K562 (cell line): ENCODE results near the gene ERH. TPM values are rescaled to one million over a fixed set of nuclear protein-coding genes. Genes with fewer than 3 reads are reported as not detected.

Source experiments
- ATAC-seq: fragments of 200-7000 bp; cut with Tn5 transposase; 3 replicates; pipeline ENCODE4 v1.9.1; 2020; ENCODE audit warnings: moderate library complexity
- BruUV-seq: library from RNA; stranded (reverse); fragments of 400-500 nt; replicated peaks from 2 replicates; lab custom pipeline; 2021; lab: Mats Ljungman, UMichigan
- CTCF ChIA-PET: fragments of 300-600 bp; formaldehyde crosslinking; extraction: SDS; loops from one replicate; lab custom pipeline; 2021; ENCODE audit warnings: low intra/inter-chr PET ratio; lab: Yijun Ruan, JAX
- POLR2A ChIA-PET: fragments of 300-600, 350-650 bp; sonication (Branson Sonifier 250); formaldehyde crosslinking; extraction: SDS; loops from one replicate; lab custom pipeline; 2021; ENCODE audit warnings: antibody characterized with exemption, inconsistent platforms; lab: Yijun Ruan, JAX
- DNase-seq, 4 experiments: peaks; one replicate each; pipeline versions ENCODE4 v3.0.0 to v3.0.0-alpha.2; 2011 to 2018; ENCODE audit warnings: low spot score in 3 of 4, mixed read lengths in 3 of 4; ENCODE audit errors: extremely low read depth in 1 of 4
- FAIRE-seq: peaks from 2 replicates; lab custom pipeline; 2011; peaks lifted over from hg19 to GRCh38; lab: Jason Lieb, UNC
- H2AFZ ChIP-seq: 2 replicates; pipeline ENCODE4 v1.6.0; 2011; ENCODE audit warnings: low read depth, low read length, control low read depth, inconsistent platforms
- H3K27ac ChIP-seq: fragments of 200-600 bp; 3 replicates; pipeline ENCODE4 v1.8.0; 2011; ENCODE audit warnings: low read depth, mild to moderate bottlenecking, control low read depth, inconsistent platforms, low read length, moderate library complexity, mixed read lengths; ENCODE audit errors: extremely low read depth
- H3K27me3 ChIP-seq, 2 experiments: fragments of 300-600 bp in 1 of 2; 2 replicates in 1 of 2; 3 replicates in 1 of 2; pipeline versions ENCODE4 v1.6.0 to v1.8.0; 2011; ENCODE audit warnings: inconsistent platforms in 2 of 2, low read length in 2 of 2, mild to moderate bottlenecking in 1 of 2, mixed read lengths in 1 of 2, moderate library complexity in 1 of 2; ENCODE audit not compliant: control insufficient read depth in 2 of 2, insufficient read depth in 2 of 2
- H3K36me3 ChIP-seq: fragments of 300-600 bp; 3 replicates; pipeline ENCODE4 v1.8.0; 2011; ENCODE audit warnings: mild to moderate bottlenecking, low read length, inconsistent platforms; ENCODE audit not compliant: control insufficient read depth, insufficient read depth
- H3K4me1 ChIP-seq, 2 experiments: fragments of 200-600 bp in 1 of 2; replicated peaks in 1 of 2; 2 replicates in 1 of 2; 3 replicates in 1 of 2; pipeline versions ENCODE4 v1.5.1 to v1.8.0; 2011; ENCODE audit warnings: inconsistent platforms in 2 of 2, low read length in 2 of 2, mild to moderate bottlenecking in 1 of 2, mixed read lengths in 1 of 2, moderate library complexity in 1 of 2; ENCODE audit not compliant: control insufficient read depth in 2 of 2, insufficient read depth in 2 of 2
- H3K4me2 ChIP-seq: 2 replicates; pipeline ENCODE4 v1.6.1; 2011; ENCODE audit warnings: low read length, control low read depth, inconsistent platforms, mixed read lengths; ENCODE audit not compliant: insufficient read depth
- H3K4me3 ChIP-seq: fragments of 200-600 bp; sonication (generic), shearing (Covaris generic); 2 replicates; pipeline ENCODE4 v1.5.1; 2016; ENCODE audit warnings: control low read depth, inconsistent platforms
- H3K79me2 ChIP-seq: fragments of 200-600 bp; 3 replicates; pipeline ENCODE4 v1.8.0; 2011; ENCODE audit warnings: low read length, inconsistent platforms; ENCODE audit not compliant: control insufficient read depth, insufficient read depth
- H3K9ac ChIP-seq, 2 experiments: 2 replicates each; pipeline versions ENCODE4 v1.6.0 to v1.6.1; 2011; ENCODE audit warnings: low read depth in 2 of 2, low read length in 2 of 2, control low read depth in 1 of 2, inconsistent platforms in 1 of 2, mild to moderate bottlenecking in 1 of 2, mixed read lengths in 1 of 2; ENCODE audit not compliant: insufficient read depth in 1 of 2
- H3K9me1 ChIP-seq: one replicate; pipeline ENCODE4 v1.6.0; 2011; ENCODE audit warnings: inconsistent platforms, mild to moderate bottlenecking, low read length, moderate library complexity; ENCODE audit not compliant: control insufficient read depth, insufficient read depth
- H3K9me3 ChIP-seq: replicated peaks from 2 replicates; pipeline ENCODE4 v1.5.1; 2011; ENCODE audit warnings: low read depth, low read length, inconsistent platforms; ENCODE audit not compliant: control insufficient read depth, insufficient read depth
- H4K20me1 ChIP-seq: replicated peaks from 2 replicates; pipeline ENCODE4 v1.6.1; 2011; ENCODE audit warnings: low read length, inconsistent platforms, mixed read lengths; ENCODE audit not compliant: control insufficient read depth, insufficient read depth
- ATF1 ChIP-seq, 2 experiments: fragments of 450-650 bp in 1 of 2; IDR thresholded peaks; 2 replicates each; pipeline ENCODE4 v1.6.1; 2016; ENCODE audit warnings: missing compliant biosample characterization in 1 of 2, missing genetic modification characterization in 1 of 2
- CGGBP1 ChIP-seq: fragments of 250-450 bp; sonication (Bioruptor Pico); IDR thresholded peaks from 2 replicates; pipeline ENCODE4 v1.9.0; 2021; ENCODE audit warnings: mild to moderate bottlenecking
- E2F8 ChIP-seq: fragments of 450-650 bp; IDR thresholded peaks from 2 replicates; pipeline ENCODE4 v1.7.1; 2018; ENCODE audit warnings: mild to moderate bottlenecking, low read depth; ENCODE audit not compliant: partially characterized antibody
- ERF ChIP-seq: fragments of 450-650 bp; formaldehyde crosslinking; IDR thresholded peaks from 2 replicates; pipeline ENCODE4 v1.4.0; 2020; ENCODE audit warnings: mild to moderate bottlenecking, mixed read lengths
- FOXK2 ChIP-seq, 2 experiments: fragments of 450-650 bp; IDR thresholded peaks in 1 of 2; conservative IDR thresholded peaks in 1 of 2; 2 replicates each; pipeline ENCODE4 v1.6.1; 2016; ENCODE audit warnings: low read depth in 2 of 2, mild to moderate bottlenecking in 1 of 2
- SMAD3 ChIP-seq: fragments of 450-650 bp; formaldehyde crosslinking; conservative IDR thresholded peaks from 2 replicates; pipeline ENCODE4 v1.4.0; 2020; ENCODE audit warnings: mild to moderate bottlenecking
- SRF ChIP-seq, 2 experiments: fragments of 250-450, 450-650 bp in 1 of 2; sonication (Bioruptor Pico) in 1 of 2; sonication (generic) in 1 of 2; formaldehyde crosslinking; IDR thresholded peaks; 2 replicates each; pipeline versions ENCODE4 v1.5.0 to v1.5.1; 2020 to 2022; ENCODE audit warnings: mild to moderate bottlenecking in 1 of 2, missing genetic modification reagents in 1 of 2
- SRSF1 ChIP-seq: fragments of 200-400 bp; formaldehyde crosslinking; IDR thresholded peaks from 2 replicates; pipeline ENCODE4 v1.6.1; 2017; ENCODE audit warnings: mild to moderate bottlenecking, low read depth, low read length, moderate library complexity
- U2AF2 ChIP-seq: fragments of 200-400 bp; formaldehyde crosslinking; optimal IDR thresholded peaks from 2 replicates; pipeline ENCODE3; 2017; ENCODE audit warnings: low read depth, mild to moderate bottlenecking, low read length
- WHSC1 ChIP-seq: IDR thresholded peaks from one replicate; pipeline ENCODE4 v1.6.1; 2012; ENCODE audit warnings: low read length, control low read depth, inconsistent platforms
- YBX1 ChIP-seq: fragments of 450-650 bp; IDR thresholded peaks from 2 replicates; pipeline ENCODE4 v1.7.1; 2016; ENCODE audit warnings: mild to moderate bottlenecking
- ZKSCAN1 ChIP-seq: fragments of 150-350 bp; IDR thresholded peaks from 2 replicates; pipeline ENCODE4 v1.6.1; 2016; ENCODE audit warnings: low read depth, low read length
- ZNF57 ChIP-seq: fragments of 450-650 bp; formaldehyde crosslinking; IDR thresholded peaks from 2 replicates; pipeline ENCODE4 v1.4.0; 2020; ENCODE audit warnings: mild to moderate bottlenecking, moderate library complexity
- WGBS: fragments of 100-300 bp; shearing (Covaris generic); methylation state at CpG from one replicate; pipeline ENCODE4 v1.1.6; 2016; ENCODE audit warnings: low coverage, mixed read lengths; ENCODE audit not compliant: insufficient coverage; ENCODE audit errors: missing lambda C conversion rate; 5-methylcytosine and 5-hydroxymethylcytosine counted together
- in situ Hi-C: fragments of 300-500 bp; cut with MboI; formaldehyde crosslinking; loops from 4 replicates; pipeline ENCODE4 v1.15.0; 2018; ENCODE audit warnings: inconsistent platforms, mixed read lengths
- intact Hi-C: fragments of 100-400 bp; cut with micrococcal nuclease; formaldehyde crosslinking; loops from 2 replicates; pipeline ENCODE4 v1.14.2; 2022
- polyA plus RNA-seq, 8 experiments: library from polyadenylated mRNA; depleted of rRNA in 4 of 8; stranded (reverse) in 5 of 8; unstranded in 3 of 8; fragments of >200 nt; fragmentation: Nextera tagmentation in 2 of 8; fragmentation: Illumina TruSeq in 1 of 8; extraction: Ambion mirVana in 2 of 8; extraction: Trizol in 1 of 8; gene quantifications; 2 replicates each; pipeline versions ENCODE4 v1.2.1 to v1.2.3, GENCODE V29; 2011 to 2014; ENCODE audit warnings: inconsistent platforms in 1 of 8, missing spikeins in 1 of 8
- total RNA-seq, 7 experiments: library from RNA; depleted of rRNA in 6 of 7; stranded (reverse); fragments of >200 nt in 6 of 7; fragmentation: Illumina TruSeq in 2 of 7; extraction: Trizol in 2 of 7; gene quantifications; 2 replicates each; pipeline versions ENCODE4 v1.2.1 to v1.2.3, GENCODE V29; 2011 to 2021; ENCODE audit warnings: low replicate concordance in 1 of 7
- TF ChIP-seq, protein P1 (sequence below): sonication (generic); formaldehyde crosslinking; IDR thresholded peaks from 2 replicates; pipeline ENCODE4 v1.8.0; 2022; ENCODE audit warnings: missing genetic modification reagents, mild to moderate bottlenecking, borderline replicate concordance

Gene ERH
- total and polyA plus RNA-seq, 9 of the 15 experiments (the other 6 are each of a cell fraction or from before 2014, with no cell fraction given), result 78.2 to 474 (median 250) TPM

DNA sequence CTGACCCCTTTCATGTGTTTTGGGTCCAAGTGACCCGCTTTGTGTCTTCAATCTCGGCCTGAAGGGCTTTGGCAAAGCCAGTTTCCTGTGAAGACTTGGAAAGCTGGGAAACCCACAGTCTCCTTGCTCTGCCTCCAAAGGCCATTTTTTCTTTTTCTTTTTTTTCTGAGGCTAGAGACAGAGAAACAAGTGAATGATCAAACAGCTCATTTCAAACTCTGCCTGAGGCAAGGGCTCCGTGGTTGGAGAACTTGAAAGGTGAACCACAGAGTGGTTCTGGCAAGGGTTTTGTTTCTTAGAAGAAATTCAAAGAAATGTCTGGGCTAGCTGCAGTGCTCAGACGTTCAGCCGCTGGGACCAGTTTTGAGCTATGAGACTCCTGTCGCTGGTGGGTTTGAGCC, 62.7 kb downstream of the ERH start (continued):
- TF ChIP-seq E2F8, result no peak

DNA sequence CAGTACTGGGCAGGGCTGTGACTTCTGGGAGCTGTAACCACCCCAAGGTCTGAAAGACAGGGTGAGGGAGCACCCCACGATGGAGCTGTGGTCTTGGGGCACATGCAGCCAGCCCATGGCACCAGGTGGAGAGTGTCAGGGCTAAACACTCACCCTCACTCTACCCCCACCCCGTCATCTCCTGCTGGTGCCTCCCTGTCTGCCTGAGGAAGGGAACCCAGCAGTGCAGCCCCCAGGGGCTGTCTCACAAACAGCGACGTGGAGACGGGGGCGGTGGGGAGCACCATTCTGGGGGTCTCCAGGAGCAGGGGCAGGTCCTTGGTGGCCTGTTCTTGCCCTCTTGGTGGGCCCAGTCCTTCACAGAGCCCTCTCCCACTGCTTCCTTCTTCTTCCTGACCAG, 63.5 kb downstream of the ERH start:
- ATAC-seq, result no peak
- intact Hi-C loops, result no loop called here
- in situ Hi-C loops, result no loop called here
- TF ChIP-seq, protein P1, sequence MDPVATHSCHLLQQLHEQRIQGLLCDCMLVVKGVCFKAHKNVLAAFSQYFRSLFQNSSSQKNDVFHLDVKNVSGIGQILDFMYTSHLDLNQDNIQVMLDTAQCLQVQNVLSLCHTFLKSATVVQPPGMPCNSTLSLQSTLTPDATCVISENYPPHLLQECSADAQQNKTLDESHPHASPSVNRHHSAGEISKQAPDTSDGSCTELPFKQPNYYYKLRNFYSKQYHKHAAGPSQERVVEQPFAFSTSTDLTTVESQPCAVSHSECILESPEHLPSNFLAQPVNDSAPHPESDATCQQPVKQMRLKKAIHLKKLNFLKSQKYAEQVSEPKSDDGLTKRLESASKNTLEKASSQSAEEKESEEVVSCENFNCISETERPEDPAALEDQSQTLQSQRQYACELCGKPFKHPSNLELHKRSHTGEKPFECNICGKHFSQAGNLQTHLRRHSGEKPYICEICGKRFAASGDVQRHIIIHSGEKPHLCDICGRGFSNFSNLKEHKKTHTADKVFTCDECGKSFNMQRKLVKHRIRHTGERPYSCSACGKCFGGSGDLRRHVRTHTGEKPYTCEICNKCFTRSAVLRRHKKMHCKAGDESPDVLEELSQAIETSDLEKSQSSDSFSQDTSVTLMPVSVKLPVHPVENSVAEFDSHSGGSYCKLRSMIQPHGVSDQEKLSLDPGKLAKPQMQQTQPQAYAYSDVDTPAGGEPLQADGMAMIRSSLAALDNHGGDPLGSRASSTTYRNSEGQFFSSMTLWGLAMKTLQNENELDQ (CRISPR knock-in tag), result no peak
- TF ChIP-seq U2AF2 (no peak), SRF (CRISPR knock-in tag; IDR thresholded peaks at IDR 0.05) (no peak), SRSF1 (no peak), ERF (CRISPR knock-in tag) (no peak), FOXK2 (conservative IDR thresholded peaks at IDR 0.05 in 1 of 2, IDR thresholded peaks at IDR 0.05 in 1 of 2; ENCODE audit: low read depth in 2 of 2) (no peak), SMAD3 (CRISPR knock-in tag) (no peak), YBX1 (no peak), ZKSCAN1 (no peak), ZNF57 (CRISPR knock-in tag) (no peak), ATF1 (CRISPR knock-in tag; IDR thresholded peaks at IDR 0.05) (no peak), ATF1 (tag; IDR thresholded peaks at IDR 0.05) (no peak), WHSC1 (no peak), CGGBP1 (CRISPR knock-in tag) (no peak)

More for the DNA sequence above, 63.5 kb downstream of the ERH start:
- no peak overlapping the region for H3K27ac ChIP-seq
- FAIRE-seq (no peak), DNase-seq (no peak)
- no TSS peak for BruUV-seq
- no peak overlapping the region for H3K4me3 ChIP-seq
- H2AFZ ChIP-seq, result no peak overlapping the region
- H3K9me1 ChIP-seq, result no peaks in the 10 kb centered on the region
- CTCF ChIA-PET, result no interaction called here
- POLR2A ChIA-PET, result no interaction called here
- H3K27me3 ChIP-seq, result peaks cover 3 to 67% of the 10 kb centered on the region in 2 experiments; a peak in 4 of 5 replicates
- H3K4me1 ChIP-seq, result no peaks in the 10 kb centered on the region
- H3K4me2 ChIP-seq, result no peak overlapping the region
- no peaks in the 10 kb centered on the region for H3K79me2 ChIP-seq
- no peak overlapping the region for H3K9ac ChIP-seq
- 0% methylated on average over 3 of the region's 6 CpGs for WGBS
- peaks cover 4% of the 10 kb centered on the region; the same call in 1 of the 2 replicates for H4K20me1 ChIP-seq
- no peaks in the 10 kb centered on the region for H3K9me3 ChIP-seq
- no peaks in the 10 kb centered on the region for H3K36me3 ChIP-seq
